Panc1 (cell line): ENCODE results near the gene ZNF805.

Experiments
- POLR2AphosphoS5 ChIP-seq: IDR thresholded peaks from 2 replicates; pipeline ENCODE4 v1.6.1; 2012; ENCODE audit warnings: mild to moderate bottlenecking, low read depth, low read length, moderate library complexity
- SIN3A ChIP-seq: IDR thresholded peaks from 2 replicates; pipeline ENCODE4 v1.6.1; 2012; ENCODE audit warnings: low read depth, mild to moderate bottlenecking, low read length, moderate library complexity, borderline replicate concordance; ENCODE audit not compliant: insufficient read depth
- TCF7L2 ChIP-seq: IDR thresholded peaks from 2 replicates; pipeline ENCODE4 v1.6.1; 2011; ENCODE audit warnings: mild to moderate bottlenecking, low read depth, low read length, inconsistent platforms
- TF ChIP-seq, protein P1 (sequence below): fragments of 450-650 bp; IDR thresholded peaks from 2 replicates; pipeline ENCODE4 v1.5.1; 2017; ENCODE audit warnings: mild to moderate bottlenecking

DNA sequence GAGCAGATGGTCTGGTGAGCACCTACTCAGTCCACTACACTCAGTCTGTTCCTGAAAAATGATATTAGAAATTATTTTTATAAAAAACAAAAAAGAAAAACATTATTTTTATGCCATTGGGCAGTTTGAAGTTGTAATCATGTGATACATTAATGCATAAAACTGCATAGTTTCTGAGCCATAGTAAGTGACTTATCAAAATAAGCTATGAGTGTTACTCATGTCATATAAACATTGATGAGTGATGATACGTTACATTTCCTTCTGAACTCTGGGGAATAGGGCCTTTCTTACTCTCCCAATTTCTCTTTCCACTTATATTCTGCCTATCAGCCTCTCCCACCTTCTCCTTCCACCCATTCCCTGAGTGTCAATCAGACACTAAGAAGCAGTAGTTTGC, 8.9 kb downstream of the ZNF805 start:
- TF ChIP-seq POLR2AphosphoS5 (no peak), TCF7L2 (no peak), SIN3A (no peak)
- TF ChIP-seq, protein P1, sequence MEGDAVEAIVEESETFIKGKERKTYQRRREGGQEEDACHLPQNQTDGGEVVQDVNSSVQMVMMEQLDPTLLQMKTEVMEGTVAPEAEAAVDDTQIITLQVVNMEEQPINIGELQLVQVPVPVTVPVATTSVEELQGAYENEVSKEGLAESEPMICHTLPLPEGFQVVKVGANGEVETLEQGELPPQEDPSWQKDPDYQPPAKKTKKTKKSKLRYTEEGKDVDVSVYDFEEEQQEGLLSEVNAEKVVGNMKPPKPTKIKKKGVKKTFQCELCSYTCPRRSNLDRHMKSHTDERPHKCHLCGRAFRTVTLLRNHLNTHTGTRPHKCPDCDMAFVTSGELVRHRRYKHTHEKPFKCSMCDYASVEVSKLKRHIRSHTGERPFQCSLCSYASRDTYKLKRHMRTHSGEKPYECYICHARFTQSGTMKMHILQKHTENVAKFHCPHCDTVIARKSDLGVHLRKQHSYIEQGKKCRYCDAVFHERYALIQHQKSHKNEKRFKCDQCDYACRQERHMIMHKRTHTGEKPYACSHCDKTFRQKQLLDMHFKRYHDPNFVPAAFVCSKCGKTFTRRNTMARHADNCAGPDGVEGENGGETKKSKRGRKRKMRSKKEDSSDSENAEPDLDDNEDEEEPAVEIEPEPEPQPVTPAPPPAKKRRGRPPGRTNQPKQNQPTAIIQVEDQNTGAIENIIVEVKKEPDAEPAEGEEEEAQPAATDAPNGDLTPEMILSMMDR: no peak
